ENCODE measurements around the gene PAPSS2. TPM values are rescaled to one million over a fixed set of nuclear protein-coding genes. Genes with fewer than 3 reads are reported as not detected.

The PAPSS2 gene
- total and polyA plus RNA-seq, 10 donors: 3.0 to 25.9 (median 12.6) TPM

DNA sequence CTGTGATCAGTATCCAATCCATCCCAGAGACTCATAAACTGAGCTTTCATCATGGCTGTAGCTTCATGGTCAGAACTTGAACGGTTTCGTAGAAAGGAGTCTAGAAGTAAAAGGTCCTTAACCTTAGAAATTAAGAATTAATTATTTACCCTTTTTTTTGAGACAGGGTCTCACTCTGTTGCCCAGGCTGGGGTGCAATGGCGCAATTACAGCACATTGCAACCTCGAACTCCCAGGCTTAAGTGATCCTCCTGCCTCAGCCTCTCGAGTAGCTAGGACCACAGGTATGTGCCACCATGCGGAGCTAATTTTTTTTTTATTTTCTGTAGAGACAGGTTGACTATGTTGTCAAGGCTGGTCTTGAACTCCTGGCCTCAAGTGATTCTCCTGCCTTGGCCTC lies 116.7 kb downstream of the PAPSS2 start:
- DNase-seq: no peak
- Histone ChIP-seq H3K9me3 (no peaks in the 10 kb centered on the region), H3K4me1 (peaks cover 0 to 11% (median 7%) of the 10 kb centered on the region in 6 donors), H3K36me3 (peaks cover 0 to 71% (median 11%) of the 10 kb centered on the region in 6 donors), H3K27me3 (replicated peaks in 1 of 7) (no peaks in the 10 kb centered on the region), H3K27ac (peak overlapping the region in 3 of 8 donors; percentile 22 to 38 (median 29)), H3K4me3 (no peak overlapping the region)
- 94 to 98% (median 96%) methylated on average over 6 of the region's 6 CpGs for WGBS, 5 donors
- TF ChIP-seq POLR2AphosphoS5 (IDR thresholded peaks at IDR 0.05) (no peak), POLR2A (IDR thresholded peaks at IDR 0.05) (no peak)
- TF ChIP-seq, protein P1, sequence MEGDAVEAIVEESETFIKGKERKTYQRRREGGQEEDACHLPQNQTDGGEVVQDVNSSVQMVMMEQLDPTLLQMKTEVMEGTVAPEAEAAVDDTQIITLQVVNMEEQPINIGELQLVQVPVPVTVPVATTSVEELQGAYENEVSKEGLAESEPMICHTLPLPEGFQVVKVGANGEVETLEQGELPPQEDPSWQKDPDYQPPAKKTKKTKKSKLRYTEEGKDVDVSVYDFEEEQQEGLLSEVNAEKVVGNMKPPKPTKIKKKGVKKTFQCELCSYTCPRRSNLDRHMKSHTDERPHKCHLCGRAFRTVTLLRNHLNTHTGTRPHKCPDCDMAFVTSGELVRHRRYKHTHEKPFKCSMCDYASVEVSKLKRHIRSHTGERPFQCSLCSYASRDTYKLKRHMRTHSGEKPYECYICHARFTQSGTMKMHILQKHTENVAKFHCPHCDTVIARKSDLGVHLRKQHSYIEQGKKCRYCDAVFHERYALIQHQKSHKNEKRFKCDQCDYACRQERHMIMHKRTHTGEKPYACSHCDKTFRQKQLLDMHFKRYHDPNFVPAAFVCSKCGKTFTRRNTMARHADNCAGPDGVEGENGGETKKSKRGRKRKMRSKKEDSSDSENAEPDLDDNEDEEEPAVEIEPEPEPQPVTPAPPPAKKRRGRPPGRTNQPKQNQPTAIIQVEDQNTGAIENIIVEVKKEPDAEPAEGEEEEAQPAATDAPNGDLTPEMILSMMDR (IDR thresholded peaks at IDR 0.05 in 8 of 11, conservative IDR thresholded peaks at IDR 0.05 in 3 of 11): no peak
- intact Hi-C loops (cut with DNase I; ENCODE audit: low total_unique reads): no loop called here

DNA sequence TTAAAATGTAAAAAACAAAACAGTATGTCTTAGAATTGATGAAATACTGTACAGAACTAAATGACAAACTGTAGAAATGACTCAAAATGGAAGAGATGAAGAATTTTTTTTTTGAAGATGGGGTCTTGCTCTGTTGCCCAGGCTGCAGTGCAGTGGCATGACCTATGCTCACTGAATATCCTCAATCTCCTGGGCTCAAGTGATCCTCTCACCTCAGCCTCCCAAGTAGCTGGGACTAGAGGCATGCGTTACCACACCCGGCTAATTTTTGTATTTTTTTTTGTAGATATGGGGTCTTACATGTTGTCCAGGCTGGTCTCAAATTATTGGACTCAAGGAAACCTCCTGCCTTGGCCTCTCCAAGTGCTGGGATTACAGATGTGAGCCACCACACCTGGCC lies 121.9 kb downstream of the PAPSS2 start:
- WGBS, 5 donors: 92 to 98% (median 97%) methylated on average over 2 of the region's 2 CpGs
- H3K4me1 ChIP-seq: no peaks in the 10 kb centered on the region
- H3K27me3 ChIP-seq (replicated peaks in 1 of 7): no peaks in the 10 kb centered on the region
- no peak for TF ChIP-seq POLR2A (IDR thresholded peaks at IDR 0.05)
- DNase-seq: no peak
- no peak overlapping the region for H3K4me3 ChIP-seq
- intact Hi-C loops (cut with DNase I; ENCODE audit: low total_unique reads): no loop called here
- H3K9me3 ChIP-seq: no peaks in the 10 kb centered on the region
- no peak overlapping the region for H3K27ac ChIP-seq
- H3K36me3 ChIP-seq: peaks cover 0 to 78% (median 19%) of the 10 kb centered on the region in 6 donors

DNA sequence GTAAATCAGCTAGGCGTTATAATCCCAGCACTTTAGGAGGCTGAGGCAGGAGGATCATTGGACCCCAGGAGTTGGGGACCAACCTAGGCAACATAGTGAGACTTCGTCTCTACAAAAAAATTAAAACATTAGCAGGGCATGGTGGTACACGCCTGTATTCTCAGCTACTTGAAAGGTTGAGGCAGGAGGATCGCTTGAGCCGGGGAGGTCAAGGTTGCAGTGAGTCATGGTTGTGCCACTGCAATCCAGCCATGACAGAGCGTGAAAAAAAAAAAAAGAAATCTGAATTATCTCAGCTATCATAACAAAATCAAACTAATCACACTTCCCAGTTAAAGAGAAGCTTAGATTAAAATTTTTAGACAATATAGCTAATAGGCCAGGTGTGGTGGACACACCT lies 123.0 kb downstream of the PAPSS2 start:
- H3K27ac ChIP-seq: no peak overlapping the region
- H3K4me1 ChIP-seq: no peaks in the 10 kb centered on the region
- peaks cover 0 to 82% (median 19%) of the 10 kb centered on the region in 6 donors for H3K36me3 ChIP-seq
- 86 to 98% (median 91%) methylated on average over 6 of the region's 6 CpGs for WGBS, 5 donors
- intact Hi-C loops (cut with DNase I; ENCODE audit: low total_unique reads): no loop called here
- H3K27me3 ChIP-seq (replicated peaks in 1 of 7): no peaks in the 10 kb centered on the region
- no peak overlapping the region for H3K4me3 ChIP-seq
- H3K9me3 ChIP-seq: no peaks in the 10 kb centered on the region
- DNase-seq: no peak
- TF ChIP-seq POLR2A (IDR thresholded peaks at IDR 0.05): no peak
- no peak for TF ChIP-seq POLR2AphosphoS5 (IDR thresholded peaks at IDR 0.05)
- TF ChIP-seq, protein P1 (IDR thresholded peaks at IDR 0.05 in 8 of 11, conservative IDR thresholded peaks at IDR 0.05 in 3 of 11): no peak

DNA sequence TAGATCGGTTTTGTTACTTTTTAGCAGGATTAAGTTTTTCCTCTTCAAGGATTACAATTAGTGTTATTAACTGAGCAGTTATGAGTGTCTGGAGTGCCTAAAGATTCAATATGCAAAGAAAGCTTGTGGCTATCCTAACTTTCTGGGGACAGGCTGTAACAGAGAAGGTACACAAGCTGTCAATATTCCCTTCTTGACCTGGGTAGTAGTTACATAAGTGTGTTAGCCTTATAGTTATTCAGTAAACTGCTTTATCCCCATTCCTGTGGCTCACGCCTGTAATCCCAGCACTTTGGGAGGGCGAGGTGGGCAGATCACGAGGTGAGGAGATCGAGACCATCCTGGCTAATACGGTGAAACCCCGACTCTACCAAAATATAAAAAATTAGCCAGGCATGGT lies 126.7 kb downstream of the PAPSS2 start:
- no peak overlapping the region for H3K4me3 ChIP-seq
- intact Hi-C loops (cut with DNase I; ENCODE audit: low total_unique reads): no loop called here
- no peak for TF ChIP-seq POLR2AphosphoS5 (IDR thresholded peaks at IDR 0.05)
- no peak for TF ChIP-seq POLR2A (IDR thresholded peaks at IDR 0.05)
- TF ChIP-seq, protein P1 (IDR thresholded peaks at IDR 0.05 in 8 of 11, conservative IDR thresholded peaks at IDR 0.05 in 3 of 11): no peak
- no peak overlapping the region for H3K27ac ChIP-seq
- H3K36me3 ChIP-seq: peaks cover 0 to 85% (median 35%) of the 10 kb centered on the region in 6 donors
- WGBS, 5 donors: 96 to 98% (median 97%) methylated on average over 7 of the region's 7 CpGs
- DNase-seq: no peak
- no peaks in the 10 kb centered on the region for H3K27me3 ChIP-seq (replicated peaks in 1 of 7)
- no peaks in the 10 kb centered on the region for H3K4me1 ChIP-seq
- H3K9me3 ChIP-seq: no peaks in the 10 kb centered on the region

DNA sequence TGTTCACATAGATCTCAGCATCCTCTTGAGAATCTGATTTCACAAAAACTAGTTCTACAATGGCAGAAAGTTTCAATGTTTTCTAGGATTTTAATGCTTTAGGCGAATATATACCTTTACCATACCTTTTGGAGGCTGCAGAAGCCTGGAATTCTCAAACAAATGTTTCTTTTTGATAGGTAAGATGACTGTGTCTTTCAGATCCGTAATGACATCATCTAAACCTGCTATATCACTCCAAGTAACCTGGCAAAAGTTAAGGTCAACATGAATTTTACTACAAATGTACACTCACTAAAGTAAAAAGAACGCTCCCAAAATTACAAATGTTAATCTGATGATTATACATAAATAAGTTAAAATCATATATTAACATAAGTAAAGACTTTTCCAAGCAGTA lies 130.5 kb downstream of the PAPSS2 start:
- Histone ChIP-seq H3K4me3 (no peak overlapping the region), H3K4me1 (peaks cover 0 to 13% (median 3%) of the 10 kb centered on the region in 6 donors), H3K27me3 (replicated peaks in 1 of 7) (no peaks in the 10 kb centered on the region), H3K36me3 (peaks cover 0 to 70% (median 27%) of the 10 kb centered on the region in 6 donors), H3K9me3 (no peaks in the 10 kb centered on the region), H3K27ac (no peak overlapping the region)
- no peak for TF ChIP-seq POLR2A (IDR thresholded peaks at IDR 0.05)
- TF ChIP-seq, protein P1 (IDR thresholded peaks at IDR 0.05 in 8 of 11, conservative IDR thresholded peaks at IDR 0.05 in 3 of 11): no peak
- TF ChIP-seq POLR2AphosphoS5 (IDR thresholded peaks at IDR 0.05): no peak
- no peak for DNase-seq
- intact Hi-C loops (cut with DNase I; ENCODE audit: low total_unique reads): no loop called here
- 81 to 97% (median 96%) methylated on average over 3 of the region's 3 CpGs for WGBS, 5 donors

Measured in spleen (tissue), 11 donors.